Measurements from ENCODE around the gene GP5.

Gene GP5

GRCh38 chr3:194364652-194365434 lies 34.2 kb downstream of the GP5 start (continued):
- TF ChIP-seq ZNF488 (tag by site-specific recombination; IDR thresholded peaks at IDR 0.05), result no peak
- no peak for TF ChIP-seq ZNF292 (tag by site-specific recombination; IDR thresholded peaks at IDR 0.05; ENCODE audit: borderline replicate concordance, low read depth)
- no peak for TF ChIP-seq SP3 (tag by site-specific recombination; IDR thresholded peaks at IDR 0.05)
- TF ChIP-seq ZNF692 (tag by site-specific recombination; IDR thresholded peaks at IDR 0.05), result no peak
- TF ChIP-seq ZNF623 (tag by site-specific recombination; IDR thresholded peaks at IDR 0.05), result no peak
- no peak for TF ChIP-seq ZNF132 (tag by site-specific recombination; IDR thresholded peaks at IDR 0.05; ENCODE audit: borderline replicate concordance)
- TF ChIP-seq ZNF221 (tag by site-specific recombination; IDR thresholded peaks at IDR 0.05; ENCODE audit: borderline replicate concordance), result no peak
- TF ChIP-seq SP2 (tag by site-specific recombination; IDR thresholded peaks at IDR 0.05), result peak; percentile 27; the same call in 1 of the 2 replicates
- no peak for TF ChIP-seq ZNF549 (tag by site-specific recombination; IDR thresholded peaks at IDR 0.05)
- TF ChIP-seq OSR2 (tag by site-specific recombination; IDR thresholded peaks at IDR 0.05), result peak; percentile 85
- TF ChIP-seq ZIC2 (tag by site-specific recombination; IDR thresholded peaks at IDR 0.05), result peak; percentile 100
- no peak for TF ChIP-seq ZNF513 (tag by site-specific recombination; IDR thresholded peaks at IDR 0.05)
- TF ChIP-seq, protein P1, sequence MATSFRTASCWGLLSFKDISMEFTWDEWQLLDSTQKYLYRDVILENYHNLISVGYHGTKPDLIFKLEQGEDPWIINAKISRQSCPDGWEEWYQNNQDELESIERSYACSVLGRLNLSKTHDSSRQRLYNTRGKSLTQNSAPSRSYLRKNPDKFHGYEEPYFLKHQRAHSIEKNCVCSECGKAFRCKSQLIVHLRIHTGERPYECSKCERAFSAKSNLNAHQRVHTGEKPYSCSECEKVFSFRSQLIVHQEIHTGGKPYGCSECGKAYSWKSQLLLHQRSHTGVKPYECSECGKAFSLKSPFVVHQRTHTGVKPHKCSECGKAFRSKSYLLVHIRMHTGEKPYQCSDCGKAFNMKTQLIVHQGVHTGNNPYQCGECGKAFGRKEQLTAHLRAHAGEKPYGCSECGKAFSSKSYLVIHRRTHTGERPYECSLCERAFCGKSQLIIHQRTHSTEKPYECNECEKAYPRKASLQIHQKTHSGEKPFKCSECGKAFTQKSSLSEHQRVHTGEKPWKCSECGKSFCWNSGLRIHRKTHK (tag by site-specific recombination; IDR thresholded peaks at IDR 0.05), result no peak
- TF ChIP-seq ZNF776 (tag by site-specific recombination; IDR thresholded peaks at IDR 0.05; ENCODE audit: borderline replicate concordance), result no peak
- TF ChIP-seq FEZF1 (tag by site-specific recombination; IDR thresholded peaks at IDR 0.05), result peak; percentile 71
- TF ChIP-seq BCL6B (tag by site-specific recombination; IDR thresholded peaks at IDR 0.05), result no peak
- no peak for TF ChIP-seq ZNF677 (tag by site-specific recombination; IDR thresholded peaks at IDR 0.05)
- TF ChIP-seq, protein P2, sequence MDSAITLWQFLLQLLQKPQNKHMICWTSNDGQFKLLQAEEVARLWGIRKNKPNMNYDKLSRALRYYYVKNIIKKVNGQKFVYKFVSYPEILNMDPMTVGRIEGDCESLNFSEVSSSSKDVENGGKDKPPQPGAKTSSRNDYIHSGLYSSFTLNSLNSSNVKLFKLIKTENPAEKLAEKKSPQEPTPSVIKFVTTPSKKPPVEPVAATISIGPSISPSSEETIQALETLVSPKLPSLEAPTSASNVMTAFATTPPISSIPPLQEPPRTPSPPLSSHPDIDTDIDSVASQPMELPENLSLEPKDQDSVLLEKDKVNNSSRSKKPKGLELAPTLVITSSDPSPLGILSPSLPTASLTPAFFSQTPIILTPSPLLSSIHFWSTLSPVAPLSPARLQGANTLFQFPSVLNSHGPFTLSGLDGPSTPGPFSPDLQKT (IDR thresholded peaks at IDR 0.05; ENCODE audit: borderline replicate concordance, low read depth, low read length), result no peak
- no peak for TF ChIP-seq ZNF426 (tag by site-specific recombination; IDR thresholded peaks at IDR 0.05)
- TF ChIP-seq ZNF202 (tag by site-specific recombination; IDR thresholded peaks at IDR 0.05; ENCODE audit: borderline replicate concordance), result no peak
- TF ChIP-seq ZNF670 (tag by site-specific recombination; IDR thresholded peaks at IDR 0.05; ENCODE audit: low read depth), result no peak
- 0 out of 2 replicates have a peak, but pooled peaks have one; percentile 28 for TF ChIP-seq ZNF423 (tag by site-specific recombination; IDR thresholded peaks at IDR 0.05)
- no peak for TF ChIP-seq ZNF48 (tag by site-specific recombination; IDR thresholded peaks at IDR 0.05)
- peak; percentile 9; the same call in 1 of the 2 replicates for TF ChIP-seq ZBTB1 (tag by site-specific recombination; IDR thresholded peaks at IDR 0.05)
- TF ChIP-seq, protein P3, sequence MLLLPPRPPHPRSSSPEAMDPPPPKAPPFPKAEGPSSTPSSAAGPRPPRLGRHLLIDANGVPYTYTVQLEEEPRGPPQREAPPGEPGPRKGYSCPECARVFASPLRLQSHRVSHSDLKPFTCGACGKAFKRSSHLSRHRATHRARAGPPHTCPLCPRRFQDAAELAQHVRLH (tag by site-specific recombination; IDR thresholded peaks at IDR 0.05), result no peak
- TF ChIP-seq SP7 (tag by site-specific recombination; IDR thresholded peaks at IDR 0.05), result peak; percentile 99
- no peak for TF ChIP-seq GFI1B (tag by site-specific recombination; IDR thresholded peaks at IDR 0.05)
- no peak for TF ChIP-seq ZBTB20 (tag by site-specific recombination; IDR thresholded peaks at IDR 0.05)
- no peak for TF ChIP-seq ZNF354C (tag by site-specific recombination; IDR thresholded peaks at IDR 0.05; ENCODE audit: borderline replicate concordance, low read depth)
- no peak for TF ChIP-seq ZNF121 (tag by site-specific recombination; IDR thresholded peaks at IDR 0.05)
